ENCODE data around the gene CD247.

Gene CD247

DNA sequence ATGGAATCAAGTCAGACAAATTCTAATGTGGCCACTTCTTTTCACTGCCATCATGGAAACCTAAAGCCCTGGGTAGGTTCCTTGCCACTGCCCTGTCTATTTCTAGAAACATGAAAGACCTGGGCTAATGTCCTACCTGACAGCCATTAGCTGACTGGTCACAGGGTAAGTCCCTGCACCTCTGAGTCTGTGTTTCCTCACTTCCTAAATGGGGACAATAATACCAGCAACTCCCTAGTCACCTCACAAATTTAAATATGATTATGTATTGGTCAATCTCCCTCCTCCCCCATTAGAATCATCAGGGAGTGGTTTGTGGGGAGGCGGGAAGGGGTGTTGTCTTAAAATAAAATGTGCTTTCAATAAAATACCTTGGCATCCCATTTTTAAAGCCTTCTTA lies 33.0 kb upstream of the CD247 start:
- DNase-seq (ENCODE audit: low spot score), result no peak
- in situ Hi-C loops (cut with MboI; ENCODE audit: low sequenced_read_pairs, unreplicated experiment), result no loop called here

GRCh38 chr1:167548059-167548932 lies 30.0 kb upstream of the CD247 start:
- TF ChIP-seq, protein P1, sequence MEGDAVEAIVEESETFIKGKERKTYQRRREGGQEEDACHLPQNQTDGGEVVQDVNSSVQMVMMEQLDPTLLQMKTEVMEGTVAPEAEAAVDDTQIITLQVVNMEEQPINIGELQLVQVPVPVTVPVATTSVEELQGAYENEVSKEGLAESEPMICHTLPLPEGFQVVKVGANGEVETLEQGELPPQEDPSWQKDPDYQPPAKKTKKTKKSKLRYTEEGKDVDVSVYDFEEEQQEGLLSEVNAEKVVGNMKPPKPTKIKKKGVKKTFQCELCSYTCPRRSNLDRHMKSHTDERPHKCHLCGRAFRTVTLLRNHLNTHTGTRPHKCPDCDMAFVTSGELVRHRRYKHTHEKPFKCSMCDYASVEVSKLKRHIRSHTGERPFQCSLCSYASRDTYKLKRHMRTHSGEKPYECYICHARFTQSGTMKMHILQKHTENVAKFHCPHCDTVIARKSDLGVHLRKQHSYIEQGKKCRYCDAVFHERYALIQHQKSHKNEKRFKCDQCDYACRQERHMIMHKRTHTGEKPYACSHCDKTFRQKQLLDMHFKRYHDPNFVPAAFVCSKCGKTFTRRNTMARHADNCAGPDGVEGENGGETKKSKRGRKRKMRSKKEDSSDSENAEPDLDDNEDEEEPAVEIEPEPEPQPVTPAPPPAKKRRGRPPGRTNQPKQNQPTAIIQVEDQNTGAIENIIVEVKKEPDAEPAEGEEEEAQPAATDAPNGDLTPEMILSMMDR (IDR thresholded peaks at IDR 0.05; ENCODE audit: borderline replicate concordance, control extremely low read depth, extremely low read depth, insufficient read depth, missing control alignments), result no peak
- in situ Hi-C loops (cut with MboI; ENCODE audit: low sequenced_read_pairs, unreplicated experiment), result loop anchor here (25.0 kb wide), 2 partner anchors 286 to 636 kb away; no protein-coding TSS in a partner anchor
- no peak for DNase-seq (ENCODE audit: low spot score)

More for the DNA sequence above, 33.0 kb upstream of the CD247 start:
- TF ChIP-seq, protein P1 (IDR thresholded peaks at IDR 0.05; ENCODE audit: borderline replicate concordance, control extremely low read depth, extremely low read depth, insufficient read depth, missing control alignments), result no peak

GRCh38 chr1:167546935-167547334 lies 28.6 kb upstream of the CD247 start:
- DNase-seq (ENCODE audit: low spot score), result no peak

GRCh38 chr1:167545349-167545748 lies 27.0 kb upstream of the CD247 start:
- TF ChIP-seq, protein P1 (IDR thresholded peaks at IDR 0.05; ENCODE audit: borderline replicate concordance, control extremely low read depth, extremely low read depth, insufficient read depth, missing control alignments), result no peak
- DNase-seq (ENCODE audit: low spot score), result no peak
- in situ Hi-C loops (cut with MboI; ENCODE audit: low sequenced_read_pairs, unreplicated experiment), result loop anchor here (25.0 kb wide), 2 partner anchors 283 to 633 kb away; no protein-coding TSS in a partner anchor

More at GRCh38 chr1:167546935-167547334, 28.6 kb upstream of the CD247 start:
- TF ChIP-seq, protein P1 (IDR thresholded peaks at IDR 0.05; ENCODE audit: borderline replicate concordance, control extremely low read depth, extremely low read depth, insufficient read depth, missing control alignments), result no peak
- in situ Hi-C loops (cut with MboI; ENCODE audit: low sequenced_read_pairs, unreplicated experiment), result loop anchor here (25.0 kb wide), 2 partner anchors 285 to 635 kb away; no protein-coding TSS in a partner anchor

GRCh38 chr1:167544447-167545093 lies 26.2 kb upstream of the CD247 start:
- DNase-seq (ENCODE audit: low spot score), result no peak
- in situ Hi-C loops (cut with MboI; ENCODE audit: low sequenced_read_pairs, unreplicated experiment), result loop anchor here (25.0 kb wide), 2 partner anchors 282 to 632 kb away; no protein-coding TSS in a partner anchor
- TF ChIP-seq, protein P1 (IDR thresholded peaks at IDR 0.05; ENCODE audit: borderline replicate concordance, control extremely low read depth, extremely low read depth, insufficient read depth, missing control alignments), result no peak

DNA sequence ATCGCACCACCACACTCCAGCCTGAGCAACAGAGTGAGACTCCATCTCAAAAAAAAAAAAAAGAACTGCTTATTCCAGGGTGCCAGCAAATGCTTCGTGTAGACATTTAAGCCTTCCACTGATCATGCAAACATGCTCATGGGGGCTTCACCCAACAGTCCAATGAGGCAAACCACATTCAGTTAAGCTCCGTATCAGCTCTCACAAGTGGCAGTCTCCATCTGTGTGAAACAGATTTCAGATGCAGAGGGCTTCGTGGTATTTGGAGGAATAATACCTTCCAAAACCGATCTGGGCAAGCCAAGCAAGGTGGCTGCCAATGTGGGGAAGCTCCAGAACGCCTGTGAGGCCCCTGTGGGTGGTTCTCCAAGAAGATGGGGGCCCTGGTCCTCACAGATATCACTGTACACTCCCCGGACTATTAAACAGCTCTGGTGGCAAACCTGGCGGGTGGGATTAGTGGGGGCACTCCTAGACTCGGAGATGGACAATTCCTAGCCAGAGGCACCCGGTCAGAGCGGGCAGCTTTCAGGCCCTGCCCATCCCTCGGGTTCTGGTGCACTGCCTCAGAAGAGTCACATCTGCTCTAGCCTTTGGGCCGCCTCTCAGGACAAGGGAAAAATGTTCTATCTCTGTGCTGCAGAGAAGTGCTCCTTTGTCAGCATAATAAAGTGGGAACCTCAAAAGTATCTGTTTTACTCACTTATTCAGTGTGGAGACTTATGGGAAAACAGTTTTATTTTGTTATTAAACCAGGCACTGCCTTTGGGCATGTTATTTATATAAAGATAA lies 25.1 kb upstream of the CD247 start:
- no peak for DNase-seq (ENCODE audit: low spot score)
- in situ Hi-C loops (cut with MboI; ENCODE audit: low sequenced_read_pairs, unreplicated experiment), result loop anchor here (25.0 kb wide), 2 partner anchors 281 to 631 kb away; no protein-coding TSS in a partner anchor
- TF ChIP-seq, protein P1 (IDR thresholded peaks at IDR 0.05; ENCODE audit: borderline replicate concordance, control extremely low read depth, extremely low read depth, insufficient read depth, missing control alignments), result no peak
